CD14-positive monocyte (primary cell): ENCODE data around the gene NR2F2. TPM values are rescaled to one million over a fixed set of nuclear protein-coding genes. Genes with fewer than 3 reads are reported as not detected.

Experiments
- DNase-seq, 3 donors: peaks; one replicate each; pipeline ENCODE4 v3.0.0-alpha.2; 2011 to 2022
- H2AFZ ChIP-seq: 2 replicates; pipeline ENCODE4 v1.6.0; 2012; ENCODE audit warnings: mild to moderate bottlenecking, low read depth, low read length, inconsistent platforms; ENCODE audit not compliant: insufficient read depth, poor library complexity, severe bottlenecking
- H3K27ac ChIP-seq, 2 donors: 1 replicate in 1 of 2; 2 replicates in 1 of 2; pipeline ENCODE4 v1.5.1; 2012 to 2013; ENCODE audit warnings: low read length in 2 of 2, control low read depth in 1 of 2, inconsistent platforms in 1 of 2, low read depth in 1 of 2, mild to moderate bottlenecking in 1 of 2
- H3K27me3 ChIP-seq, 2 donors: one replicate each; pipeline versions ENCODE4 v1.6.0 to v1.6.1; 2011 to 2013; ENCODE audit warnings: low read length in 2 of 2; ENCODE audit not compliant: control insufficient read depth in 2 of 2, insufficient read depth in 2 of 2
- H3K36me3 ChIP-seq, 2 donors: replicated peaks in 1 of 2; 1 replicate in 1 of 2; 2 replicates in 1 of 2; pipeline versions ENCODE4 v1.5.1 to v1.6.1; 2012 to 2013; ENCODE audit warnings: low read length in 2 of 2, control low read depth in 1 of 2, inconsistent platforms in 1 of 2, mild to moderate bottlenecking in 1 of 2; ENCODE audit not compliant: insufficient read depth in 2 of 2, control insufficient read depth in 1 of 2
- H3K4me1 ChIP-seq, 2 donors: 1 replicate in 1 of 2; 2 replicates in 1 of 2; pipeline versions ENCODE4 v1.5.1 to v1.6.1; 2012 to 2013; ENCODE audit warnings: low read length in 2 of 2, control low read depth in 1 of 2, inconsistent platforms in 1 of 2, mild to moderate bottlenecking in 1 of 2, moderate library complexity in 1 of 2; ENCODE audit not compliant: insufficient read depth in 2 of 2, control insufficient read depth in 1 of 2
- H3K4me2 ChIP-seq: replicated peaks from 2 replicates; pipeline ENCODE3; 2012; ENCODE audit warnings: low read length, moderate library complexity, mild to moderate bottlenecking; ENCODE audit not compliant: poor library complexity, severe bottlenecking; ENCODE audit errors: extremely low read depth
- H3K4me3 ChIP-seq, 3 experiments: fragments of 200-600 bp in 1 of 3; sonication (generic) in 1 of 3; replicated peaks in 1 of 3; 1 replicate in 2 of 3; 2 replicates in 1 of 3; pipeline ENCODE4 v1.5.1; 2011 to 2013; ENCODE audit warnings: low read length in 3 of 3, mild to moderate bottlenecking in 3 of 3, control low read depth in 2 of 3, low read depth in 2 of 3, inconsistent platforms in 1 of 3, moderate library complexity in 1 of 3
- H3K79me2 ChIP-seq: 2 replicates; pipeline ENCODE4 v1.6.0; 2012; ENCODE audit warnings: mild to moderate bottlenecking, control low read depth, inconsistent platforms, low read length, moderate library complexity; ENCODE audit not compliant: insufficient read depth
- H3K9ac ChIP-seq: 2 replicates; pipeline ENCODE4 v1.6.0; 2017; ENCODE audit warnings: low read length, mild to moderate bottlenecking; ENCODE audit not compliant: insufficient read depth, poor library complexity, severe bottlenecking
- H3K9me3 ChIP-seq, 2 donors: replicated peaks in 1 of 2; 1 replicate in 1 of 2; 2 replicates in 1 of 2; pipeline versions ENCODE4 v1.5.1 to v1.6.1; 2012 to 2013; ENCODE audit warnings: low read length in 2 of 2, control low read depth in 1 of 2; ENCODE audit not compliant: control insufficient read depth in 1 of 2, insufficient read depth in 1 of 2
- H4K20me1 ChIP-seq: 2 replicates; pipeline ENCODE4 v1.6.0; 2012; ENCODE audit warnings: mild to moderate bottlenecking, low read length, control low read depth, moderate library complexity; ENCODE audit not compliant: insufficient read depth
- H3K27ac Mint-ChIP-seq, 7 donors: one replicate each; pipeline ENCODE4 v1.8.0; 2020; ENCODE audit warnings: mild to moderate bottlenecking in 7 of 7, mixed read lengths in 7 of 7, moderate library complexity in 6 of 7, inconsistent platforms in 2 of 7
- H3K27me3 Mint-ChIP-seq, 3 donors: one replicate each; pipeline ENCODE4 v1.8.0; 2021 to 2022; ENCODE audit warnings: low read depth in 3 of 3, mild to moderate bottlenecking in 3 of 3, mixed read lengths in 3 of 3, moderate library complexity in 3 of 3, inconsistent platforms in 1 of 3
- H3K36me3 Mint-ChIP-seq, 2 donors: one replicate each; pipeline ENCODE4 v1.8.0; 2020; ENCODE audit warnings: mixed read lengths in 2 of 2, inconsistent platforms in 1 of 2, mild to moderate bottlenecking in 1 of 2
- H3K4me1 Mint-ChIP-seq: one replicate; pipeline ENCODE4 v1.8.0; 2020; ENCODE audit warnings: mild to moderate bottlenecking, mixed read lengths
- H3K4me3 Mint-ChIP-seq, 2 donors: one replicate each; pipeline ENCODE4 v1.8.0; 2020; ENCODE audit warnings: mild to moderate bottlenecking in 2 of 2, mixed read lengths in 2 of 2, moderate library complexity in 1 of 2
- H3K9me3 Mint-ChIP-seq, 7 donors: one replicate each; pipeline ENCODE4 v1.8.0; 2020 to 2022; ENCODE audit warnings: mixed read lengths in 7 of 7, mild to moderate bottlenecking in 6 of 7, moderate library complexity in 6 of 7, inconsistent platforms in 2 of 7
- WGBS: methylation state at CpG from one replicate; pipeline ENCODE4 v1.1.5; 2013; ENCODE audit warnings: missing lambda C conversion rate; ENCODE audit not compliant: insufficient coverage; 5-methylcytosine and 5-hydroxymethylcytosine counted together
- intact Hi-C, 2 donors: fragments of 100-400 bp; cut with micrococcal nuclease; formaldehyde crosslinking; loops; one replicate each; pipeline versions ENCODE4 v1.15.0 to v1.15.1; 2023
- polyA plus RNA-seq, 3 donors: library from polyadenylated mRNA; depleted of rRNA in 1 of 3; unstranded in 2 of 3; stranded (reverse) in 1 of 3; fragments of 300-500 nt in 2 of 3; fragments of >200 nt in 1 of 3; fragmentation: Illumina TruSeq in 2 of 3; gene quantifications; 1 replicate in 2 of 3; 2 replicates in 1 of 3; pipeline ENCODE4 v1.2.3, GENCODE V29; 2012 to 2021
- TF ChIP-seq, protein P1 (sequence below): fragments of 200-600 bp; IDR thresholded peaks from one replicate; pipeline ENCODE4 v1.8.0; 2022; ENCODE audit warnings: antibody characterized with exemption, mild to moderate bottlenecking

NR2F2 gene
- polyA plus RNA-seq, 3 donors: not detected

GRCh38 chr15:96335411-96336024, 5.0 kb downstream of the NR2F2 start:
- Histone ChIP-seq H3K4me2 (no peak overlapping the region), H3K9me3 (peaks cover 7 to 61% of the 10 kb centered on the region in 2 donors), H3K4me3 (no peak overlapping the region), H3K27ac (no peak overlapping the region), H2AFZ (no peak overlapping the region), H3K79me2 (no peaks in the 10 kb centered on the region), H3K27me3 (peaks cover 80 to 95% of the 10 kb centered on the region in 2 donors), H3K9ac (no peak overlapping the region), H4K20me1 (no peaks in the 10 kb centered on the region), H3K4me1 (peaks cover 4 to 13% of the 10 kb centered on the region in 2 donors), H3K36me3 (no peaks in the 10 kb centered on the region)
- WGBS: no CpG with 5 or more reads among the region's 6 CpGs
- Mint-ChIP-seq H3K4me1 (peaks cover 17% of the 10 kb centered on the region), H3K36me3 (peaks cover 15 to 16% of the 10 kb centered on the region in 2 donors), H3K9me3 (peaks cover 10 to 45% (median 39%) of the 10 kb centered on the region in 7 donors), H3K4me3 (peak overlapping the region in 1 of 2 donors; percentile 76), H3K27me3 (peaks cover 11 to 93% (median 90%) of the 10 kb centered on the region in 3 donors), H3K27ac (no peak overlapping the region)
- TF ChIP-seq, protein P1, sequence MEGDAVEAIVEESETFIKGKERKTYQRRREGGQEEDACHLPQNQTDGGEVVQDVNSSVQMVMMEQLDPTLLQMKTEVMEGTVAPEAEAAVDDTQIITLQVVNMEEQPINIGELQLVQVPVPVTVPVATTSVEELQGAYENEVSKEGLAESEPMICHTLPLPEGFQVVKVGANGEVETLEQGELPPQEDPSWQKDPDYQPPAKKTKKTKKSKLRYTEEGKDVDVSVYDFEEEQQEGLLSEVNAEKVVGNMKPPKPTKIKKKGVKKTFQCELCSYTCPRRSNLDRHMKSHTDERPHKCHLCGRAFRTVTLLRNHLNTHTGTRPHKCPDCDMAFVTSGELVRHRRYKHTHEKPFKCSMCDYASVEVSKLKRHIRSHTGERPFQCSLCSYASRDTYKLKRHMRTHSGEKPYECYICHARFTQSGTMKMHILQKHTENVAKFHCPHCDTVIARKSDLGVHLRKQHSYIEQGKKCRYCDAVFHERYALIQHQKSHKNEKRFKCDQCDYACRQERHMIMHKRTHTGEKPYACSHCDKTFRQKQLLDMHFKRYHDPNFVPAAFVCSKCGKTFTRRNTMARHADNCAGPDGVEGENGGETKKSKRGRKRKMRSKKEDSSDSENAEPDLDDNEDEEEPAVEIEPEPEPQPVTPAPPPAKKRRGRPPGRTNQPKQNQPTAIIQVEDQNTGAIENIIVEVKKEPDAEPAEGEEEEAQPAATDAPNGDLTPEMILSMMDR: no peak
- intact Hi-C loops: no loop called here
- DNase-seq: no peak

DNA sequence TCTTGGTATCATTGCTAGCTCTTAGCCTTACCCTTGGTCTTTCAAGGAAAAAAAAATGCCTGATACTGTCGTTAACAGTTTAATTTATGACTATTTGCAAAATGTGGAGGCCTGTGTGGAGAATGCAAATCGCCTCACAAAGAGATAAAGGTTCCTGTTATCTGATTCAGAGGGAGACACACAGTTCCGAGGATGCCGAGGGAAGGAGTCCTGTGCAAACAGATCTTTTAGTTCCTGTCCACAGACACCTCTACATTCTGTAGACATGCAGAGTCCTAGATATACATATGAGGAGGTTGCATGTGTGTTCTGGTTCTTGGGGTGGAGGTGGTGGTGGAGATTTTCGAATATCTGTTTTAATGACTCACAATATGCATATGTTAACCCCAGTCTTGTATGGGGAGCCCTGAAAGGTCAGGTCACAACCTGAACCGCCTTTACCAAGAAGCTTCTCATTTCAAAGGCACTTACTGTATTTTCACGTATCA, 5.7 kb downstream of the NR2F2 start:
- H3K79me2 ChIP-seq: no peaks in the 10 kb centered on the region
- H4K20me1 ChIP-seq: no peaks in the 10 kb centered on the region
- Mint-ChIP-seq H3K36me3 (peaks cover 11 to 14% of the 10 kb centered on the region in 2 donors), H3K4me1 (peaks cover 14% of the 10 kb centered on the region), H3K27me3 (peaks cover 7 to 94% (median 93%) of the 10 kb centered on the region in 3 donors), H3K27ac (no peak overlapping the region), H3K4me3 (peak overlapping the region in 1 of 2 donors; percentile 79), H3K9me3 (peaks cover 7 to 45% (median 38%) of the 10 kb centered on the region in 7 donors)
- H3K27me3 ChIP-seq: peaks cover 81 to 97% of the 10 kb centered on the region in 2 donors
- H3K4me2 ChIP-seq: no peak overlapping the region
- H3K4me1 ChIP-seq: peaks cover 4 to 9% of the 10 kb centered on the region in 2 donors
- peaks cover 7 to 61% of the 10 kb centered on the region in 2 donors for H3K9me3 ChIP-seq
- TF ChIP-seq, protein P1: no peak
- no peak overlapping the region for H3K4me3 ChIP-seq
- intact Hi-C loops: no loop called here
- H3K36me3 ChIP-seq: no peaks in the 10 kb centered on the region
- H2AFZ ChIP-seq: no peak overlapping the region
- H3K27ac ChIP-seq: no peak overlapping the region
- WGBS: no CpG with 5 or more reads among the region's 7 CpGs
- DNase-seq: no peak
- no peak overlapping the region for H3K9ac ChIP-seq
